ACC112 (cell line): ENCODE data around the gene TASP1.

Experiments
- H2AFZ ChIP-seq: fragments of 200-600 bp; sonication (generic); one replicate; pipeline ENCODE4 v1.6.0; 2017; ENCODE audit warnings: antibody characterized with exemption, low read length; ENCODE audit not compliant: unreplicated experiment
- H3K27ac ChIP-seq: fragments of 200-600 bp; sonication (generic); 2 replicates; pipeline ENCODE4 v1.5.1; 2014; ENCODE audit warnings: low read depth, mild to moderate bottlenecking, antibody characterized with exemption, low read length, moderate library complexity
- H3K27me3 ChIP-seq: fragments of 200-600 bp; sonication (generic); 2 replicates; pipeline ENCODE4 v1.6.1; 2014; ENCODE audit warnings: mild to moderate bottlenecking, antibody characterized with exemption, low read length, moderate library complexity, mixed read lengths; ENCODE audit not compliant: insufficient read depth
- H3K36me3 ChIP-seq: fragments of 200-600 bp; sonication (generic); 2 replicates; pipeline ENCODE4 v1.6.1; 2016; ENCODE audit warnings: mild to moderate bottlenecking, antibody characterized with exemption, low read length, moderate library complexity, mixed read lengths; ENCODE audit not compliant: insufficient read depth
- H3K4me1 ChIP-seq: fragments of 200-600 bp; sonication (generic); one replicate; pipeline ENCODE4 v1.6.1; 2016; ENCODE audit warnings: low read length, mixed read lengths; ENCODE audit not compliant: insufficient read depth, unreplicated experiment, control insufficient read depth
- H3K4me3 ChIP-seq: fragments of 200-600 bp; sonication (generic); 2 replicates; pipeline ENCODE4 v1.5.1; 2014; ENCODE audit warnings: mild to moderate bottlenecking, low read depth, low read length
- H3K79me2 ChIP-seq: fragments of 200-600 bp; sonication (generic); one replicate; pipeline ENCODE4 v1.6.0; 2016; ENCODE audit warnings: low read length; ENCODE audit not compliant: control insufficient read depth, unreplicated experiment, insufficient read depth

The TASP1 gene

GRCh38 chr20:13355941-13356486 is 282.7 kb downstream of the TASP1 start:
- no peaks in the 10 kb centered on the region for H3K36me3 ChIP-seq
- no peak overlapping the region for H3K27ac ChIP-seq
- no peak overlapping the region for H3K4me3 ChIP-seq
- no peak overlapping the region for H2AFZ ChIP-seq
- H3K4me1 ChIP-seq, result no peaks in the 10 kb centered on the region
- no peaks in the 10 kb centered on the region for H3K79me2 ChIP-seq
- H3K27me3 ChIP-seq, result peaks cover 6% of the 10 kb centered on the region; the same call in 1 of the 2 replicates

GRCh38 chr20:13355411-13355810 is 283.3 kb downstream of the TASP1 start:
- Histone ChIP-seq H3K4me3 (no peak overlapping the region), H3K27ac (no peak overlapping the region), H3K4me1 (no peaks in the 10 kb centered on the region), H3K27me3 (peaks cover 6% of the 10 kb centered on the region; the same call in 1 of the 2 replicates), H3K79me2 (no peaks in the 10 kb centered on the region), H3K36me3 (no peaks in the 10 kb centered on the region), H2AFZ (no peak overlapping the region)

DNA sequence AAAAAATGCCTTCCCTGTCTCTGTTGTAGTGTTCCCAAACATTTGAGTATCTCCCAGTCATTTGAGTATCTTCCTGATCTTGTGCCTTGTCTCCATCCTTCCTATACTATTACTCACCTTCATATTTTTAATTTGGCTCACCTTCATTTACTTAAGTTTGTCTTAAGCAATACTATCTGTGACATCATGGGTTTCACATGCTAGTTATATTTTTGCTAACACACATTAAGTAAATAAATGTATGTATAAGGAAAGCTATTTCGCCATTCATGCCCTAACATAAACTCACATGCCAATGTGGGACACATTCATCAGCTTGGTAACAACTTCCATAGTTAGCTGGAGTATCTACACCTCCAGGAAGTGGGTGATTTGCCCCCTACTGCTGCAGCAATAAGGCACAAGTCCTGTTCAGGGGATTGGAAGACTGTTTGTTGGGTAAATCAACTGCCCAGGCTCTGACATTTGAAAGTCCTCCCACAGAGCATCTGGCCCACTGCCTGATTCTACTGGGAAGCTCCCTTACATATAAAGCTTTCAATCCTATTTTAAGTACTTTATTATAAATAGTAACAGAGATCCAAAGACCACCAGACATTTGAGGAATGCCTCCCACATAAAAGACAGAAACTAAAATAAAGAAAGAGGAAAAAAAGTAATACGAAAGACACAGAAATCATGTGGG is 285.3 kb downstream of the TASP1 start:
- no peak overlapping the region for H3K27ac ChIP-seq
- no peaks in the 10 kb centered on the region for H3K79me2 ChIP-seq
- no peak overlapping the region for H3K4me3 ChIP-seq
- H3K4me1 ChIP-seq, result peaks cover 8% of the 10 kb centered on the region
- H3K36me3 ChIP-seq, result no peaks in the 10 kb centered on the region
- H2AFZ ChIP-seq, result no peak overlapping the region
- peaks cover 6% of the 10 kb centered on the region; the same call in 1 of the 2 replicates for H3K27me3 ChIP-seq

GRCh38 chr20:13349235-13349604 is 289.5 kb downstream of the TASP1 start:
- 0 out of 2 replicates have a peak, but pooled peaks cover 5% of the 10 kb centered on the region for H3K27me3 ChIP-seq
- H3K79me2 ChIP-seq, result no peaks in the 10 kb centered on the region
- peak overlapping the region; percentile 22 for H3K4me3 ChIP-seq
- H2AFZ ChIP-seq, result peak overlapping the region; percentile 33
- 0 out of 2 replicates have a peak overlapping the region, but pooled peaks have one; percentile 26 for H3K27ac ChIP-seq
- no peaks in the 10 kb centered on the region for H3K36me3 ChIP-seq
- H3K4me1 ChIP-seq, result peaks cover 13% of the 10 kb centered on the region

DNA sequence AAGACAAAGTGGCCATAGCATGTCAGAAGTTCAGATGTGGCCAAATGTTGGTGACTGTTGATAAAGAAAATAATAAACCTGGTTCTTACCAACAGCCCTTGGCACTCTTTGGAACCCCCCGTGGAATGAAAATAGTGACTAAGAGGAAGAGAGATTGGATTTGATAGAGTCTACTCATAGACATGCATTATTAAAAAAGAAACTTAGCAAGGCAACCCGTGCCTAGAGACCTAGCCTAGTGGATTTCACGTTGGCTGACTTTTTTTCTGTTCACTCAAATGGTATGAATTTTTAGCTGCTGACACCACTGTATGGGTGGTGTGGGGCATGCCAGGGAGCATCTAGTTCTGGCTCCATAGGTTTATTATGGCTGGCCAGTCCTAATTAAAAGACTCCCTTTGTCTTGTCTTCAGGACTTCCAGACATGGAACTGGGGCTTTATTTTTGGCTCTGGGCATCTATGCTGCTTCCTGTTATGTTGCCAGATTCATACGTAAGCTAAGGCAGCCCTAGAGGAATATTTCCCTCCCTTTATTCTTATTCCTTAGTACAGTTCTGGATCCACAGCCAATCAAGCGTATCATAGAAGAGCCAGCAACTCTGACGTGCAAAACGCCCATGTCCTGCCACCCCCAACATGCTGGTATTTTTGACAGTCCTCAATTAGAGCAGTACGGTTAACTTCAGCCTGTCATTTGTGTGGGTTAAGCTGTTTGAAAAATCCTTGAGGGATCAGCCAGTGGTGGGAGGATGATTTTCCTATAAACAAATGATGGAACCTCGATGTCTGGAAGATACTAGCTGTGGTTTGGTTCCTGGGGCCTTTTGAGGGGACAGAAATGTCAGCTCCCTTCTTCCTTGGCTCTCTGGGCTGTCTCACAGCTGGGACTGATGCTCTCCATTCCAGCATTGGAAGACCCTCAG is 290.2 kb downstream of the TASP1 start:
- H3K27me3 ChIP-seq, result no peaks in the 10 kb centered on the region
- peaks cover 13% of the 10 kb centered on the region for H3K4me1 ChIP-seq
- no peaks in the 10 kb centered on the region for H3K36me3 ChIP-seq
- H3K27ac ChIP-seq, result peak overlapping the region; percentile 26; the same call in 1 of the 2 replicates
- H3K4me3 ChIP-seq, result peak overlapping the region; percentile 22
- no peaks in the 10 kb centered on the region for H3K79me2 ChIP-seq
- H2AFZ ChIP-seq, result peak overlapping the region; percentile 33

GRCh38 chr20:13344671-13345070 is 294.1 kb downstream of the TASP1 start:
- Histone ChIP-seq H3K4me1 (peaks cover 13% of the 10 kb centered on the region), H3K27me3 (no peaks in the 10 kb centered on the region), H3K4me3 (no peak overlapping the region), H3K79me2 (no peaks in the 10 kb centered on the region), H3K36me3 (no peaks in the 10 kb centered on the region), H3K27ac (no peak overlapping the region), H2AFZ (no peak overlapping the region)

- Histone ChIP-seq H3K27ac (no peak overlapping the region), H3K4me1 (no peaks in the 10 kb centered on the region), H3K79me2 (no peaks in the 10 kb centered on the region), H2AFZ (no peak overlapping the region), H3K4me3 (no peak overlapping the region), H3K36me3 (no peaks in the 10 kb centered on the region), H3K27me3 (peaks cover 7% of the 10 kb centered on the region; the same call in 1 of the 2 replicates)
Observed at GRCh38 chr20:13342469-13343242, 296.1 kb downstream of the TASP1 start.

DNA sequence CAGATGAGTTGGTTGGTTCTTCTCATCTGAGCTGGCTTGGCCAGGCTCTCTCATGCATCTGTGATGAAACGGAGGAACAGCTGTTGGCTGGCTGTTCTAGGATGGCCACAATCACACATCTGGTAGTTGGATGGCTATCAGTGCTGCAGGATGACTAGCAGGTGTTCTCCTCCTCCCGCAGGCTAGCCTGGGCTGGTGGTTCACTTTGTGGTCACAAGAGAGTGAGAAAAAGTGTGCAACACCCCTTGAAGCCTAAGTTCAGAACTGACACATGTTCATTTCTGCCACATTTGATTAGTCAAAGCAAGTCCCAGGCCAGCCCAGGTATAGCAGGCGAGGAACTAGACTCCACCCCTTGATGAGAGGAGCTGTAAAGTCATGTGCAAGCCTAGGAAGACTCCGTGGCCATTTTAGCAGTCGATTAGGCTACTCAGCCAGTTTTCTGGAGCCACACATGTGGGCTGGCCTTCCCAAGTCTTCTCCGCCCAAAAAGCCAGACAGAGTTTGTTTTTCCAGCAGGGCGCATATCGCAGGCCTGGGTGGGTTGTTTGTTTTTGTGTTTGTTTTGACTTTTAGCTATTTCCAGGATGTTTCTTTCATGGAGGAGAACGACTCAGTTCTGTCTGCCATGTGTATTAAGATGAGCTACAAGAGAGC is 296.9 kb downstream of the TASP1 start:
- Histone ChIP-seq H3K27me3 (peaks cover 7% of the 10 kb centered on the region; the same call in 1 of the 2 replicates), H3K27ac (no peak overlapping the region), H3K4me3 (no peak overlapping the region), H3K4me1 (no peaks in the 10 kb centered on the region), H3K36me3 (no peaks in the 10 kb centered on the region), H3K79me2 (no peaks in the 10 kb centered on the region), H2AFZ (no peak overlapping the region)

GRCh38 chr20:13340088-13340487 is 298.6 kb downstream of the TASP1 start:
- Histone ChIP-seq H3K27me3 (peaks cover 7% of the 10 kb centered on the region; the same call in 1 of the 2 replicates), H3K36me3 (no peaks in the 10 kb centered on the region), H3K27ac (no peak overlapping the region), H3K4me3 (no peak overlapping the region), H3K79me2 (no peaks in the 10 kb centered on the region), H3K4me1 (no peaks in the 10 kb centered on the region), H2AFZ (no peak overlapping the region)
